AG04450 (cell line): ENCODE data around the gene STRA6. TPM values are rescaled to one million over a fixed set of nuclear protein-coding genes. Genes with fewer than 3 reads are reported as not detected.

Source experiments
- CTCF ChIA-PET: fragments of 300-600, 350-600 bp; formaldehyde crosslinking; extraction: SDS; loops from one replicate; lab custom pipeline; 2022; ENCODE audit warnings: antibody characterized with exemption, inconsistent platforms; lab: Charles Lee
- POLR2A ChIA-PET: fragments of 350-600 bp; formaldehyde crosslinking; extraction: SDS; loops from one replicate; lab custom pipeline; 2021; ENCODE audit warnings: antibody characterized with exemption, inconsistent platforms; lab: Yijun Ruan, JAX
- DNase-seq: peaks from one replicate; pipeline ENCODE4 v3.0.0-alpha.2; 2011; ENCODE audit warnings: low read depth, low spot score
- H3K27ac ChIP-seq: one replicate; pipeline ENCODE4 v1.5.1; 2012; ENCODE audit warnings: low read depth, low read length, control low read depth
- H3K27me3 ChIP-seq: one replicate; pipeline ENCODE4 v1.6.0; 2012; ENCODE audit warnings: low read length; ENCODE audit not compliant: control insufficient read depth, insufficient read depth
- H3K4me3 ChIP-seq: 2 replicates; pipeline ENCODE4 v1.5.1; 2011; ENCODE audit warnings: mild to moderate bottlenecking, low read depth, low read length, control low read depth
- H3K9me3 ChIP-seq: 2 replicates; pipeline ENCODE4 v1.5.1; 2012; ENCODE audit warnings: low read length; ENCODE audit not compliant: control insufficient read depth, insufficient read depth
- polyA minus RNA-seq: library from RNA; depleted of rRNA, polyadenylated mRNA; stranded (reverse); fragments of >200 nt; gene quantifications from 2 replicates; pipeline ENCODE4 v1.2.3, GENCODE V29; 2011; rRNA and poly(A)+ RNA removed
- polyA plus RNA-seq: library from polyadenylated mRNA; depleted of rRNA; stranded (reverse); fragments of >200 nt; gene quantifications from 2 replicates; pipeline ENCODE4 v1.2.3, GENCODE V29; 2011; rRNA removed
- TF ChIP-seq, protein P1 (sequence below): IDR thresholded peaks from 2 replicates; pipeline ENCODE4 v1.5.1; 2011; ENCODE audit warnings: low read depth, low read length, control low read depth, inconsistent platforms

STRA6 gene, protein sequence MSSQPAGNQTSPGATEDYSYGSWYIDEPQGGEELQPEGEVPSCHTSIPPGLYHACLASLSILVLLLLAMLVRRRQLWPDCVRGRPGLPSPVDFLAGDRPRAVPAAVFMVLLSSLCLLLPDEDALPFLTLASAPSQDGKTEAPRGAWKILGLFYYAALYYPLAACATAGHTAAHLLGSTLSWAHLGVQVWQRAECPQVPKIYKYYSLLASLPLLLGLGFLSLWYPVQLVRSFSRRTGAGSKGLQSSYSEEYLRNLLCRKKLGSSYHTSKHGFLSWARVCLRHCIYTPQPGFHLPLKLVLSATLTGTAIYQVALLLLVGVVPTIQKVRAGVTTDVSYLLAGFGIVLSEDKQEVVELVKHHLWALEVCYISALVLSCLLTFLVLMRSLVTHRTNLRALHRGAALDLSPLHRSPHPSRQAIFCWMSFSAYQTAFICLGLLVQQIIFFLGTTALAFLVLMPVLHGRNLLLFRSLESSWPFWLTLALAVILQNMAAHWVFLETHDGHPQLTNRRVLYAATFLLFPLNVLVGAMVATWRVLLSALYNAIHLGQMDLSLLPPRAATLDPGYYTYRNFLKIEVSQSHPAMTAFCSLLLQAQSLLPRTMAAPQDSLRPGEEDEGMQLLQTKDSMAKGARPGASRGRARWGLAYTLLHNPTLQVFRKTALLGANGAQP
- 0.07 and 0.12 TPM in 2 replicates for polyA plus RNA-seq
- polyA minus RNA-seq, result 0.17 and 0.32 TPM in 2 replicates

DNA sequence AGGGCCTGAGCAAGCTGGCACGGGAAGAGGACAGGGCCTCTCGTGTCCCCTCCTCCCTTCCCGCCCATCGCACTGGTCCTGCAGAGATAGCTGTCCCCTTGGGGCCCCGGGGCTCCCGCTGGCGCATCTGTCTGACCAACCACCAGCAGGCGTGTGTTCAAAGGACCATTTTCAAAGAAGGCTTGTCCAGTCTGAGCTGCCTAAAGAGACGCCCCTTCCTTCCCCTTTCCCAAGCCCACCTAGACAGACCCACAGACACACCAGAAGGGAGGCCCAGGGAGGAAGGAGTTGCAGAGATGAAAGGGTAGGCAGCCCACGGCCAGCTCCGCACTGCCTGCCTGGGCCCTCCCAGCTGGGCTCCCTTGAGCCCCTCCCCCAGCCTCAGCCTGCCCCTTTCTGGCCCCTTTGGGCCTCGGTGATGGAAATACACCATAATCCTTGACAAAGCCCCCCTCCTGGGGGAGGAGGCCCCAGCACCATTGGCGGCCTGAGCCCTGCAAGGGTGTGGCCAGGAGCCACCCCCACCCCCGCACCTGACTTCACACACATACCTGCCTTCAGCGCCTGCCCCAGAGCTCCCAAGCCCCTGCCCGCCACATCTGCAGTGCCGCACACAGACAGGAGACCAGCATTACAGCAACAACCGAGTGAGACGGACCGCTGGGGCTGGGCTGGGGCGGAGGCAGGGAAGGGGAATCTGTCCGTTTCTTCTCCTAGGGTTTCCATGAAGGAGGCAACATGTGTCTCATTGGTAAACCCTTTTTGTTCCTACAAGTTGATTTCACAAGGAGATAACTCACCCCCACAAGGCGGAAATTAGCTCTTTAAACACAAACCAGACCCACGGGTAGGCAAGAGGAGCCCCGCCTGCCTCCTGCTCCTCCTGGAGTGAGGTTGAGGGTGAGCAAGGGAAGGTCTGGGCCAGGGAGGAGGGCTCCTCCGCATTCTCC is at the start of gene STRA6:
Gene STRA6, minus strand, starts transcription at position 336 of the 950 bp plus-strand sequence. CDS start 520 bp downstream, outside the sequence.
- Histone ChIP-seq H3K9me3 (no peaks in the 10 kb centered on the region; the same call in 1 of the 2 replicates), H3K27me3 (peaks cover 4% of the 10 kb centered on the region), H3K4me3 (no peak within 1 kb of the TSS), H3K27ac (no peak within 1 kb of the TSS)
- ChIA-PET POLR2A (no interaction called here), CTCF (no interaction called here)
- TF ChIP-seq, protein P1, sequence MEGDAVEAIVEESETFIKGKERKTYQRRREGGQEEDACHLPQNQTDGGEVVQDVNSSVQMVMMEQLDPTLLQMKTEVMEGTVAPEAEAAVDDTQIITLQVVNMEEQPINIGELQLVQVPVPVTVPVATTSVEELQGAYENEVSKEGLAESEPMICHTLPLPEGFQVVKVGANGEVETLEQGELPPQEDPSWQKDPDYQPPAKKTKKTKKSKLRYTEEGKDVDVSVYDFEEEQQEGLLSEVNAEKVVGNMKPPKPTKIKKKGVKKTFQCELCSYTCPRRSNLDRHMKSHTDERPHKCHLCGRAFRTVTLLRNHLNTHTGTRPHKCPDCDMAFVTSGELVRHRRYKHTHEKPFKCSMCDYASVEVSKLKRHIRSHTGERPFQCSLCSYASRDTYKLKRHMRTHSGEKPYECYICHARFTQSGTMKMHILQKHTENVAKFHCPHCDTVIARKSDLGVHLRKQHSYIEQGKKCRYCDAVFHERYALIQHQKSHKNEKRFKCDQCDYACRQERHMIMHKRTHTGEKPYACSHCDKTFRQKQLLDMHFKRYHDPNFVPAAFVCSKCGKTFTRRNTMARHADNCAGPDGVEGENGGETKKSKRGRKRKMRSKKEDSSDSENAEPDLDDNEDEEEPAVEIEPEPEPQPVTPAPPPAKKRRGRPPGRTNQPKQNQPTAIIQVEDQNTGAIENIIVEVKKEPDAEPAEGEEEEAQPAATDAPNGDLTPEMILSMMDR, result no peak
- DNase-seq, result no peak

DNA sequence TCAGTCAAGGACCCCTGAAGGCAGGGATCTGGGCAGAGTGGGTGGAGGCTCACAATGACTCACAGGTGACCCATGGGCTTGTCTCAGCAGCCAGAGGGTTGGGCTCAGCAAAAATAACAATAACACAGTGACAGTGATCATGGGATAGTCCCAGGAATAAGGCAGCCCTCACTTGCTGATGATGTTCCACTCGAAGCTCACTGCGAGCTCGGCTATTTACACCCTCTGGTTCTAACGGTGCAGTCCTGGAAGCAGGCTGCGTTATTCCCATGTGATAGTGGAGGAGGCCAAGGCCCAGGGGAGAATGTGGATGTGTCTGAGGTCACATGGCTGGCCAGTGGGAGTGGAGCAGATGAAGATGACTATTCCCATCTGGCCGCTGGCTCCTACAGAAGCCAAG is 49.7 kb upstream of the STRA6 start:
- Histone ChIP-seq H3K27me3 (peaks cover 49% of the 10 kb centered on the region), H3K4me3 (no peak overlapping the region), H3K9me3 (no peaks in the 10 kb centered on the region; the same call in 1 of the 2 replicates), H3K27ac (peak overlapping the region; percentile 31)
- CTCF ChIA-PET, result no interaction called here
- TF ChIP-seq, protein P1, result no peak
- no peak for DNase-seq
- POLR2A ChIA-PET, result no interaction called here

DNA sequence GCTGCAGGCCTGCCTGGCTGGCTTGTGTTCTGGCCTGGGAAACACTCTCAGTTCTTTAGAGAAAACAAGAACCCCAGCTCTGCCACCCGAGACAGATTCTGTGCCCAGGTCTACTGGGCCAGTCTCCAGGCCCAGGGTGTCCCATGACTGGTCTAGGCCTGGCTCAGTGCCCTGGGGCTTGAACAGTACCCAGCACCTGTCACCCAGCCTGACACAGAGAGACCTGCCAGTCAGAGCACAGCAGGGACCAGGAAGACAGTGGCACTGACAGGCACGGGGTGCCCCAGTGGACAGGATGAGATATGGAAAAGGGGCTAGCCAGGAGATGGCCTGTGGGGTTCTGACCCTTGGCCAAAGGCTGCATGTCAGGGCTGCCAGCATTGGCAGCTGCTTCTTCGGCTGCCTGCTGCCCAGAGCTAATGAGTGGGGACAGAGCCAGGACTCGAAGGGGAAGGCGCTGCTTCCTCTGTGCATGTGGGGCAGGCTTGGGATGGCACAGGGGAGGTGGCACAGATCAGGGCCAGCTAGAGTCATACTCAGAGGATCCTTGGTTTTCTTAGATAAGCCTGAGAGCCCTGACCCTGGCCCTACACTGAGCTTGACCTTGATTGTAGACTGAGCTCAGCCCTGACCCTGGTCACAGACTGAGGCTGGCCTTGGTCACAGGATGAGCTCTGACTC is 48.7 kb upstream of the STRA6 start:
- Histone ChIP-seq H3K27me3 (peaks cover 44% of the 10 kb centered on the region), H3K27ac (no peak overlapping the region), H3K9me3 (no peaks in the 10 kb centered on the region; the same call in 1 of the 2 replicates), H3K4me3 (no peak overlapping the region)
- TF ChIP-seq, protein P1, result no peak
- DNase-seq, result no peak
- POLR2A ChIA-PET, result no interaction called here
- CTCF ChIA-PET, result no interaction called here

DNA sequence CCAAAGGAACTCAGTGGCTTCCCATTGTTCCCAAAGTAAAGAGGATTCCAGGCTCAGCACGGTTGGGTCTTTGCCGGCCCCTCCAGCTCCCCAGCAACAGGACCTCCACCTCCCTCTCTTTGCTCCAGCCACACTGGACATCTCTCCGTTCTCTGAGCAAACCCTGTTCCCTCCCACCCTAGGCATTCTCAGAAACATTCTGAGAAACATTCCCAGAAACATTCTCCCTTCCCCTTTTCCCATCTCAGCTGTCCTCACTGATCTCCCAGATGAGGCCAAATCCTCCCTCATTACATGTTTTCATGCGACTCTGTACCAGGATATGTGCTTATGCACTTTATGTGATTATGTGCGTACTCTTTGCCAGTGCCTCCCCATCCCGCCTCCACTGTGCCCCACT is 47.7 kb upstream of the STRA6 start:
- ChIA-PET CTCF (no interaction called here), POLR2A (no interaction called here)
- Histone ChIP-seq H3K27me3 (peaks cover 41% of the 10 kb centered on the region), H3K4me3 (no peak overlapping the region), H3K27ac (no peak overlapping the region), H3K9me3 (no peaks in the 10 kb centered on the region; the same call in 1 of the 2 replicates)
- DNase-seq, result no peak
- TF ChIP-seq, protein P1, result no peak
